ENCODE data around the gene JARID2.

JARID2 gene

GRCh38 chr6:15423286-15423993 lies 177.6 kb downstream of the JARID2 start:
- Histone ChIP-seq H3K27ac (ENCODE audit: low read depth, low read length) (no peak overlapping the region), H3F3A (ENCODE audit: insufficient read depth) (no peaks in the 10 kb centered on the region), H3K9me2 (replicated peaks; ENCODE audit: insufficient read depth, low read length) (no peaks in the 10 kb centered on the region), H3K79me2 (ENCODE audit: insufficient read depth, low read length) (no peaks in the 10 kb centered on the region), H3K9ac (ENCODE audit: low read length) (no peak overlapping the region), H3K27me3 (ENCODE audit: low read length) (no peaks in the 10 kb centered on the region), H2AFZ (ENCODE audit: low read depth, low read length, severe bottlenecking) (no peak overlapping the region), H3K36me3 (ENCODE audit: low read length) (0 out of 2 replicates have a peak, but pooled peaks cover 12% of the 10 kb centered on the region), H3K4me3 (ENCODE audit: insufficient read depth, low read length, poor library complexity, severe bottlenecking) (no peak overlapping the region), H4K20me1 (ENCODE audit: low read depth, low read length) (no peaks in the 10 kb centered on the region), H3K4me2 (ENCODE audit: low read depth, low read length, poor library complexity, severe bottlenecking) (no peak overlapping the region), H3K9me3 (ENCODE audit: insufficient read depth, low read length) (peaks cover 21% of the 10 kb centered on the region)
- TF ChIP-seq CTCF (IDR thresholded peaks at IDR 0.05; ENCODE audit: insufficient read depth, low read length, poor library complexity, severe bottlenecking) (no peak), EZH2phosphoT487 (conservative IDR thresholded peaks at IDR 0.05; ENCODE audit: low read length) (no peak)

- H3K9ac ChIP-seq (ENCODE audit: low read length): no peak overlapping the region
- H2AFZ ChIP-seq (ENCODE audit: low read depth, low read length, severe bottlenecking): no peak overlapping the region
- H3K27me3 ChIP-seq (ENCODE audit: low read length): no peaks in the 10 kb centered on the region
- H3K36me3 ChIP-seq (ENCODE audit: low read length): no peaks in the 10 kb centered on the region
- no peak overlapping the region for H3K27ac ChIP-seq (ENCODE audit: low read depth, low read length)
- H3K9me3 ChIP-seq (ENCODE audit: insufficient read depth, low read length): no peaks in the 10 kb centered on the region
- no peak overlapping the region for H3K4me2 ChIP-seq (ENCODE audit: low read depth, low read length, poor library complexity, severe bottlenecking)
- H3F3A ChIP-seq (ENCODE audit: insufficient read depth): no peaks in the 10 kb centered on the region
- H3K79me2 ChIP-seq (ENCODE audit: insufficient read depth, low read length): no peaks in the 10 kb centered on the region
- no peak overlapping the region for H3K4me3 ChIP-seq (ENCODE audit: insufficient read depth, low read length, poor library complexity, severe bottlenecking)
- no peaks in the 10 kb centered on the region for H4K20me1 ChIP-seq (ENCODE audit: low read depth, low read length)
- TF ChIP-seq CTCF (IDR thresholded peaks at IDR 0.05; ENCODE audit: insufficient read depth, low read length, poor library complexity, severe bottlenecking): no peak
- TF ChIP-seq EZH2phosphoT487 (conservative IDR thresholded peaks at IDR 0.05; ENCODE audit: low read length): no peak
- H3K9me2 ChIP-seq (replicated peaks; ENCODE audit: insufficient read depth, low read length): no peaks in the 10 kb centered on the region
Measured at GRCh38 chr6:15425947-15426346, 180.1 kb downstream of the JARID2 start.

- no peaks in the 10 kb centered on the region for H3K36me3 ChIP-seq (ENCODE audit: low read length)
- TF ChIP-seq EZH2phosphoT487 (conservative IDR thresholded peaks at IDR 0.05; ENCODE audit: low read length): no peak
- TF ChIP-seq CTCF (IDR thresholded peaks at IDR 0.05; ENCODE audit: insufficient read depth, low read length, poor library complexity, severe bottlenecking): no peak
- no peak overlapping the region for H3K4me3 ChIP-seq (ENCODE audit: insufficient read depth, low read length, poor library complexity, severe bottlenecking)
- no peak overlapping the region for H3K4me2 ChIP-seq (ENCODE audit: low read depth, low read length, poor library complexity, severe bottlenecking)
- H4K20me1 ChIP-seq (ENCODE audit: low read depth, low read length): no peaks in the 10 kb centered on the region
- no peaks in the 10 kb centered on the region for H3F3A ChIP-seq (ENCODE audit: insufficient read depth)
- H3K9me3 ChIP-seq (ENCODE audit: insufficient read depth, low read length): no peaks in the 10 kb centered on the region
- no peak overlapping the region for H3K27ac ChIP-seq (ENCODE audit: low read depth, low read length)
- no peaks in the 10 kb centered on the region for H3K79me2 ChIP-seq (ENCODE audit: insufficient read depth, low read length)
- H3K9ac ChIP-seq (ENCODE audit: low read length): no peak overlapping the region
- H3K9me2 ChIP-seq (replicated peaks; ENCODE audit: insufficient read depth, low read length): no peaks in the 10 kb centered on the region
- H2AFZ ChIP-seq (ENCODE audit: low read depth, low read length, severe bottlenecking): no peak overlapping the region
- H3K27me3 ChIP-seq (ENCODE audit: low read length): no peaks in the 10 kb centered on the region
Measured at GRCh38 chr6:15426395-15426794, 180.5 kb downstream of the JARID2 start.

Data from SU-DHL-6 (cell line).